Activated CD8-positive, alpha-beta memory T cell treated with anti-CD3 and anti-CD28 coated beads, Interleukin-2, amount 10 ng/mL, durations not matched to agents 7 days and 5 days (primary cell): ENCODE data around the gene INTS3. TPM values are rescaled to one million over a fixed set of nuclear protein-coding genes. Genes with fewer than 3 reads are reported as not detected.
"Not testable (repeated sequence)": the region's sequence is repeated elsewhere in the genome, so short reads cannot be mapped to it uniquely, and the experiment has no call there.

Source experiments
- ATAC-seq: fragments of 150-1000 bp; cut with Tn5 transposase; one replicate; pipeline ENCODE4 v1.10.0; 2021; ENCODE audit warnings: moderate library complexity
- CTCF ChIA-PET: fragments of 350-600 bp; sonication (Branson Sonifier 250); formaldehyde crosslinking; loops from one replicate; lab custom pipeline; 2021; ENCODE audit warnings: antibody characterized with exemption; lab: Charles Lee
- DNase-seq: peaks from one replicate; pipeline ENCODE4 v3.0.0-alpha.2; 2020
- H3K27ac Mint-ChIP-seq: one replicate; pipeline ENCODE4 v1.8.0; 2021; ENCODE audit warnings: mild to moderate bottlenecking, mixed read lengths
- H3K27me3 Mint-ChIP-seq: one replicate; pipeline ENCODE4 v1.8.0; 2021; ENCODE audit warnings: mixed read lengths
- H3K36me3 Mint-ChIP-seq: one replicate; pipeline ENCODE4 v1.8.0; 2021; ENCODE audit warnings: mild to moderate bottlenecking, mixed read lengths
- H3K4me1 Mint-ChIP-seq: one replicate; pipeline ENCODE4 v1.8.0; 2021; ENCODE audit warnings: mixed read lengths
- H3K4me3 Mint-ChIP-seq: one replicate; pipeline ENCODE4 v1.8.0; 2021; ENCODE audit warnings: mild to moderate bottlenecking, moderate library complexity, mixed read lengths
- H3K9me3 Mint-ChIP-seq: one replicate; pipeline ENCODE4 v1.8.0; 2022; ENCODE audit warnings: low read depth, mixed read lengths
- total RNA-seq, 2 experiments: library from RNA; stranded (reverse); gene quantifications; one replicate each; pipeline ENCODE4 v1.2.3, GENCODE V29; 2021

INTS3 gene
- total RNA-seq, 2 experiments from 2014 or later, result 50.2 to 51.5 TPM

GRCh38 chr1:153693466-153693865 lies 34.4 kb upstream of the INTS3 start:
- H3K27me3 Mint-ChIP-seq, result peaks cover 13% of the 10 kb centered on the region
- CTCF ChIA-PET, result no interaction called here
- ATAC-seq, result no peak
- H3K9me3 Mint-ChIP-seq, result no peaks in the 10 kb centered on the region
- DNase-seq, result no peak
- no peaks in the 10 kb centered on the region for H3K36me3 Mint-ChIP-seq
- no peaks in the 10 kb centered on the region for H3K4me1 Mint-ChIP-seq
- H3K27ac Mint-ChIP-seq, result no peak overlapping the region
- H3K4me3 Mint-ChIP-seq, result no peak overlapping the region

- Mint-ChIP-seq H3K4me1 (no peaks in the 10 kb centered on the region), H3K27ac (no peak overlapping the region), H3K27me3 (no peaks in the 10 kb centered on the region), H3K9me3 (no peaks in the 10 kb centered on the region), H3K36me3 (no peaks in the 10 kb centered on the region), H3K4me3 (no peak overlapping the region)
- ATAC-seq (no peak), DNase-seq (no peak)
- CTCF ChIA-PET, result no interaction called here
Observed at GRCh38 chr1:153696741-153697140, 31.1 kb upstream of the INTS3 start.

GRCh38 chr1:153697191-153698019 lies 30.4 kb upstream of the INTS3 start:
- Mint-ChIP-seq H3K36me3 (no peaks in the 10 kb centered on the region), H3K4me1 (no peaks in the 10 kb centered on the region), H3K27me3 (no peaks in the 10 kb centered on the region), H3K9me3 (no peaks in the 10 kb centered on the region), H3K27ac (no peak overlapping the region), H3K4me3 (no peak overlapping the region)
- CTCF ChIA-PET, result interaction anchor here (0.6 kb wide), 1 partner anchor 12 kb away, joined by 3 read pairs; no protein-coding TSS in a partner anchor
- DNase-seq, result no peak
- no peak for ATAC-seq

- CTCF ChIA-PET, result interaction anchor here (0.6 kb wide), 1 partner anchor 11 kb away, joined by 3 read pairs; no protein-coding TSS in a partner anchor
- Mint-ChIP-seq H3K36me3 (no peaks in the 10 kb centered on the region), H3K4me3 (no peak overlapping the region), H3K4me1 (no peaks in the 10 kb centered on the region), H3K9me3 (no peaks in the 10 kb centered on the region), H3K27ac (no peak overlapping the region), H3K27me3 (no peaks in the 10 kb centered on the region)
- ATAC-seq (no peak), DNase-seq (no peak)
Observed at GRCh38 chr1:153698020-153698922, 29.6 kb upstream of the INTS3 start.

- H3K36me3 Mint-ChIP-seq, result no peaks in the 10 kb centered on the region
- H3K27ac Mint-ChIP-seq, result no peak overlapping the region
- CTCF ChIA-PET, result no interaction called here
- H3K27me3 Mint-ChIP-seq, result no peaks in the 10 kb centered on the region
- H3K4me3 Mint-ChIP-seq, result no peak overlapping the region
- ATAC-seq (no peak), DNase-seq (no peak)
- H3K9me3 Mint-ChIP-seq, result no peaks in the 10 kb centered on the region
- H3K4me1 Mint-ChIP-seq, result no peaks in the 10 kb centered on the region
Observed at GRCh38 chr1:153698923-153699714, 28.7 kb upstream of the INTS3 start.

GRCh38 chr1:153699768-153700167 lies 28.1 kb upstream of the INTS3 start:
- Mint-ChIP-seq H3K27ac (no peak overlapping the region), H3K9me3 (no peaks in the 10 kb centered on the region), H3K27me3 (no peaks in the 10 kb centered on the region), H3K36me3 (no peaks in the 10 kb centered on the region), H3K4me1 (no peaks in the 10 kb centered on the region), H3K4me3 (no peak overlapping the region)
- ATAC-seq (no peak), DNase-seq (no peak)
- CTCF ChIA-PET, result no interaction called here

GRCh38 chr1:153705484-153705883 lies 22.4 kb upstream of the INTS3 start:
- H3K27ac Mint-ChIP-seq, result no peak overlapping the region
- no peaks in the 10 kb centered on the region for H3K36me3 Mint-ChIP-seq
- DNase-seq, result no peak
- no peak for ATAC-seq
- H3K4me3 Mint-ChIP-seq, result no peak overlapping the region
- CTCF ChIA-PET, result no interaction called here
- no peaks in the 10 kb centered on the region for H3K4me1 Mint-ChIP-seq
- H3K27me3 Mint-ChIP-seq, result no peaks in the 10 kb centered on the region
- H3K9me3 Mint-ChIP-seq, result no peaks in the 10 kb centered on the region

- peaks cover 18% of the 10 kb centered on the region for H3K27me3 Mint-ChIP-seq
- DNase-seq (no peak), ATAC-seq (no peak)
- CTCF ChIA-PET, result no interaction called here
- no peaks in the 10 kb centered on the region for H3K9me3 Mint-ChIP-seq
- H3K36me3 Mint-ChIP-seq, result no peaks in the 10 kb centered on the region
- no peak overlapping the region for H3K27ac Mint-ChIP-seq
- no peaks in the 10 kb centered on the region for H3K4me1 Mint-ChIP-seq
- no peak overlapping the region for H3K4me3 Mint-ChIP-seq
Observed at GRCh38 chr1:153711026-153711425, 16.8 kb upstream of the INTS3 start.

- H3K27ac Mint-ChIP-seq, H3K4me3 Mint-ChIP-seq, H3K36me3 Mint-ChIP-seq, H3K9me3 Mint-ChIP-seq, H3K4me1 Mint-ChIP-seq, DNase-seq, ATAC-seq: not testable (repeated sequence)
- H3K27me3 Mint-ChIP-seq, result peaks cover 27% of the 10 kb centered on the region
- CTCF ChIA-PET, result interaction anchor here (0.7 kb wide), 1 partner anchor 12 kb away, joined by 3 read pairs; no protein-coding TSS in a partner anchor
Observed at GRCh38 chr1:153716211-153716610, 11.6 kb upstream of the INTS3 start.

GRCh38 chr1:153717330-153717729 lies 10.5 kb upstream of the INTS3 start:
- no peak overlapping the region for H3K27ac Mint-ChIP-seq
- H3K4me1 Mint-ChIP-seq, result peaks cover 6% of the 10 kb centered on the region
- no peaks in the 10 kb centered on the region for H3K36me3 Mint-ChIP-seq
- H3K27me3 Mint-ChIP-seq, result peaks cover 27% of the 10 kb centered on the region
- ATAC-seq (no peak), DNase-seq (no peak)
- CTCF ChIA-PET, result no interaction called here
- no peaks in the 10 kb centered on the region for H3K9me3 Mint-ChIP-seq
- no peak overlapping the region for H3K4me3 Mint-ChIP-seq

GRCh38 chr1:153723687-153724086 lies 4.2 kb upstream of the INTS3 start:
- ATAC-seq, result no peak
- CTCF ChIA-PET, result no interaction called here
- Mint-ChIP-seq H3K4me3 (no peak overlapping the region), H3K36me3 (no peaks in the 10 kb centered on the region), H3K9me3 (no peaks in the 10 kb centered on the region), H3K27ac (no peak overlapping the region), H3K4me1 (peaks cover 13% of the 10 kb centered on the region), H3K27me3 (peaks cover 4% of the 10 kb centered on the region)
- DNase-seq, result no peak

GRCh38 chr1:153724634-153725033 lies 3.2 kb upstream of the INTS3 start:
- H3K9me3 Mint-ChIP-seq, H3K27ac Mint-ChIP-seq, H3K4me3 Mint-ChIP-seq, ATAC-seq, DNase-seq, H3K27me3 Mint-ChIP-seq, H3K36me3 Mint-ChIP-seq: not testable (repeated sequence)
- CTCF ChIA-PET, result interaction anchor here (0.6 to 1.0 kb wide), 2 partner anchors 23 kb away, joined by 3 to 5 read pairs; no protein-coding TSS in a partner anchor
- peaks cover 22% of the 10 kb centered on the region for H3K4me1 Mint-ChIP-seq
